A673 (cell line): Measurements from ENCODE around the gene CCT6A. TPM values are rescaled to one million over a fixed set of nuclear protein-coding genes. Genes with fewer than 3 reads are reported as not detected.
"Not testable (repeated sequence)": the region's sequence is repeated elsewhere in the genome, so short reads cannot be mapped to it uniquely, and the experiment has no call there.

Source experiments
- BruUV-seq: library from RNA; stranded (reverse); fragments of 400-500 nt; replicated peaks from 2 replicates; lab custom pipeline; 2021; lab: Mats Ljungman, UMichigan
- CTCF ChIA-PET: fragments of 300-600 bp; sonication (Branson Sonifier 250); formaldehyde crosslinking; loops from one replicate; lab custom pipeline; 2022; ENCODE audit warnings: antibody characterized with exemption; lab: Charles Lee
- POLR2A ChIA-PET: fragments of 300-600 bp; sonication (Branson Sonifier 250); formaldehyde crosslinking; loops from one replicate; lab custom pipeline; 2022; ENCODE audit warnings: antibody characterized with exemption; ENCODE audit not compliant: low non-redundant PET; lab: Charles Lee
- DNase-seq: peaks from one replicate; pipeline ENCODE4 v3.0.0-alpha.2; 2015; ENCODE audit warnings: low spot score
- H3K27ac ChIP-seq: fragments of 200-600 bp; sonication (generic); 2 replicates; pipeline ENCODE4 v1.5.1; 2016; ENCODE audit warnings: mixed run types, low read depth, mild to moderate bottlenecking, mixed read lengths, antibody characterized with exemption, low read length; ENCODE audit not compliant: poor library complexity, severe bottlenecking
- H3K27me3 ChIP-seq: fragments of 200-600 bp; sonication (generic); replicated peaks from 2 replicates; pipeline ENCODE4 v1.6.1; 2017; ENCODE audit warnings: mixed run types, low read depth, mild to moderate bottlenecking, mixed read lengths, antibody characterized with exemption, low read length; ENCODE audit not compliant: insufficient read depth, poor library complexity
- H3K36me3 ChIP-seq: fragments of 200-600 bp; sonication (generic); 2 replicates; pipeline ENCODE4 v1.6.1; 2016; ENCODE audit warnings: mixed run types, mild to moderate bottlenecking, mixed read lengths, antibody characterized with exemption, low read length; ENCODE audit not compliant: insufficient read depth, poor library complexity, severe bottlenecking
- H3K4me1 ChIP-seq: fragments of 200-600 bp; sonication (generic); 2 replicates; pipeline ENCODE4 v1.6.1; 2017; ENCODE audit warnings: mixed run types, mild to moderate bottlenecking, mixed read lengths, antibody characterized with exemption, low read length; ENCODE audit not compliant: insufficient read depth, poor library complexity, severe bottlenecking
- H3K4me3 ChIP-seq: fragments of 200-600 bp; sonication (generic); 2 replicates; pipeline ENCODE4 v1.5.1; 2016; ENCODE audit warnings: low read depth, mixed run types, mild to moderate bottlenecking, mixed read lengths, low read length; ENCODE audit not compliant: poor library complexity, severe bottlenecking
- H3K9me3 ChIP-seq: fragments of 200-600 bp; sonication (generic); 2 replicates; pipeline ENCODE4 v1.6.1; 2016; ENCODE audit warnings: mixed run types, low read depth, mild to moderate bottlenecking, mixed read lengths, antibody characterized with exemption, low read length; ENCODE audit not compliant: poor library complexity, severe bottlenecking
- CTCF ChIP-seq: fragments of 300-800, 200-600 bp; sonication (generic); conservative IDR thresholded peaks from 2 replicates; pipeline ENCODE4 v1.5.1; 2017; ENCODE audit warnings: low read depth, mild to moderate bottlenecking, antibody characterized with exemption, low read length, moderate library complexity, mixed read lengths
- EZH2 ChIP-seq: fragments of 200-600 bp; sonication (generic); IDR thresholded peaks from 2 replicates; pipeline ENCODE4 v1.6.1; 2017; ENCODE audit warnings: borderline replicate concordance, low read depth, mild to moderate bottlenecking, mixed read lengths, antibody characterized with exemption, low read length; ENCODE audit not compliant: poor library complexity, severe bottlenecking
- intact Hi-C: fragments of 100-400 bp; cut with micrococcal nuclease; formaldehyde crosslinking; loops from one replicate; pipeline ENCODE4 v1.10.0; 2022; ENCODE audit not compliant: unreplicated experiment
- total RNA-seq: library from RNA; stranded (reverse); gene quantifications from 2 replicates; pipeline ENCODE4 v1.2.3, GENCODE V29; 2021

The CCT6A gene
- total RNA-seq, 1 experiment from 2014 or later, result 359 TPM

GRCh38 chr7:56097700-56098099 lies 46.1 kb downstream of the CCT6A start:
- H3K27me3 ChIP-seq, result no peaks in the 10 kb centered on the region
- intact Hi-C loops, result no loop called here
- TF ChIP-seq EZH2 (no peak), CTCF (no peak)
- H3K9me3 ChIP-seq, result no peaks in the 10 kb centered on the region
- no peak for DNase-seq
- no peaks in the 10 kb centered on the region for H3K4me1 ChIP-seq
- no TSS peak for BruUV-seq
- peaks cover 36% of the 10 kb centered on the region for H3K36me3 ChIP-seq
- no peak overlapping the region for H3K27ac ChIP-seq
- ChIA-PET POLR2A (no interaction called here), CTCF (no interaction called here)
- H3K4me3 ChIP-seq, result no peak overlapping the region

- H3K4me1 ChIP-seq, H3K4me3 ChIP-seq, BruUV-seq, H3K27ac ChIP-seq, POLR2A ChIA-PET, intact Hi-C loops, CTCF ChIA-PET, H3K9me3 ChIP-seq, H3K27me3 ChIP-seq, DNase-seq: not testable (repeated sequence)
- peaks cover 43% of the 10 kb centered on the region for H3K36me3 ChIP-seq
These were observed 46.8 kb downstream of the CCT6A start for GRCh38 chr7:56098187-56099008.

GRCh38 chr7:56099653-56100052 lies 48.1 kb downstream of the CCT6A start:
- BruUV-seq, result no TSS peak
- Histone ChIP-seq H3K9me3 (no peaks in the 10 kb centered on the region), H3K27ac (no peak overlapping the region), H3K36me3 (peaks cover 56% of the 10 kb centered on the region), H3K27me3 (no peaks in the 10 kb centered on the region), H3K4me3 (no peak overlapping the region), H3K4me1 (no peaks in the 10 kb centered on the region)
- no peak for DNase-seq
- intact Hi-C loops, result no loop called here
- ChIA-PET POLR2A (no interaction called here), CTCF (no interaction called here)
- TF ChIP-seq EZH2, result no peak
- TF ChIP-seq CTCF, result no peak

GRCh38 chr7:56104138-56104537 lies 52.6 kb downstream of the CCT6A start:
- H3K4me3 ChIP-seq, H3K27me3 ChIP-seq, BruUV-seq, CTCF ChIA-PET, DNase-seq, H3K4me1 ChIP-seq, H3K9me3 ChIP-seq, intact Hi-C loops, H3K27ac ChIP-seq, POLR2A ChIA-PET: not testable (repeated sequence)
- H3K36me3 ChIP-seq, result peaks cover 52% of the 10 kb centered on the region
